SKM-1 (cell line): Measurements from ENCODE around the gene COX4I1.

Experiments
- DNase-seq: peaks from one replicate; lab custom pipeline; 2025; ENCODE audit not compliant: unreplicated experiment; lab: John Stamatoyannopoulos, UW

Gene COX4I1

GRCh38 chr16:85856079-85856478, 56.6 kb downstream of the COX4I1 start:
- DNase-seq = no peak

- no peak for DNase-seq
Measured at GRCh38 chr16:85856585-85856984, 57.1 kb downstream of the COX4I1 start.
